ENCODE results near the gene LTBP1.
"Not testable (repeated sequence)": the region's sequence is repeated elsewhere in the genome, so short reads cannot be mapped to it uniquely, and the experiment has no call there.

Gene LTBP1

DNA sequence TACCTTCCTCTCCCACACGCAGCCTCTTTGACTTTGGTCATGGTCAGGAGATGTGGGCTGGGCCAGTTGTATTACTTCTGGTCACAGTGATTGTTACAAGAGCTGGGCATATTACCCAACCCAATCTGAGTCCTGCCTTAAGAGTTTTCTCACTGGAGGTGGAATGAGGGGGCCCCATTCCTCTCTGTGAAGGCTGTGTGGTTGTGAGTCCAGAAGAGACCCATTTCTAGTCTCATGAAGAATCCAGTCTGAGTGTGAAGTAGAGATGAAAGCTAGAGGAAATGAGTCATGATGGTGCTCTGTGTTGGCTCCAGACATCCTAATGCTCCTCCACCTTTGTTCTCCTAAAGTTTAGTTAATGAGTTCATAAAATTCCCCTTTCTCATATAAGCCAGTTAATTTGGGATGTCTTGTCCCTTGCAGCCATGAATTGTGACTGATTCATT is 478.9 kb downstream of the LTBP1 start:
- no peak for DNase-seq (ENCODE audit: low read depth in 2 of 2)

DNA sequence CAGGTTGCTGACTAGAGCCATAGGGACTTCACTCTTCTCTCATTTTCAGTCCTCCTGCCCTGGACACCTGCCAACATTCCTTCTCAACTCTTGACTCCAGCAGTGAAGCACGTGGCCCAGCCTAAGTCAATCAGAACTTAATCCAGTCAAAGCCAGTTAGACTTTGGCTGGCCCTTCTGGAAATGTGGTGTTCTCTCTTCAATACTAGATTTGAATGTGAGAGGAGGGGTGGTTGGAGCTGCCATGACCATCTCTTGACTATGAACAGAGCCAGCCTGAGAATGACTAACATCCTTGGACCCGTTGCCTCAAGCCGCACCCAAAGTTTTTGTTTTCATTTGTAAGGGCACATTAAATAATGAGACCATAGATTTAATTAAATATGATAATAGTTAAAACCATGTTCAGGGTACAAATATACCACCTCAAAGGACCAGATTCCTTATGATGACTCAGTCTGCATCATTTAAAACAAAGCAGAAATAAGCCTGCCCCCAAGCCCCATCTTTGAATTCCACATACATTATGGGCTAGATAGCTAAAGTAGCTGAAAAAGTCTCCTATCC is 480.0 kb downstream of the LTBP1 start:
- DNase-seq (ENCODE audit: low read depth in 2 of 2): no peak

DNA sequence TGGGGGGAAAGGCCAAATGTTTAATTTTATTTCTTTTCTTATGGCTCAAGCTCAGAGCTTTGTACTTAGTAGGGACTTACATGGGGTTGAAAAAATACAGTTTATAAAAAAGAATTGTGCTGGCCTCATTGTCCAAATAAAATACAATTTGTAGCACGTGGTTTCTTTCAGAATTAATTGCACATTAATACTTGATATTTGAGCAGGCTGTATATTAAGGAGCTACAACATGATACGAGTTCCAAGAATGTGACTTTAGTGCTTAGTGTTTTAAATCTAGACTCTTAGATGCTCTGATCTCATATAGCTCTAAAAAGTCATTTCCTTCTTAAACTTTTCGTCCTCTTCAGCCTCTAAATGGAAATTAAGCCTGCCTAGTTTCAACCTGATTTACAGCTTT is 483.3 kb downstream of the LTBP1 start:
- DNase-seq (ENCODE audit: low read depth in 2 of 2): no peak

DNA sequence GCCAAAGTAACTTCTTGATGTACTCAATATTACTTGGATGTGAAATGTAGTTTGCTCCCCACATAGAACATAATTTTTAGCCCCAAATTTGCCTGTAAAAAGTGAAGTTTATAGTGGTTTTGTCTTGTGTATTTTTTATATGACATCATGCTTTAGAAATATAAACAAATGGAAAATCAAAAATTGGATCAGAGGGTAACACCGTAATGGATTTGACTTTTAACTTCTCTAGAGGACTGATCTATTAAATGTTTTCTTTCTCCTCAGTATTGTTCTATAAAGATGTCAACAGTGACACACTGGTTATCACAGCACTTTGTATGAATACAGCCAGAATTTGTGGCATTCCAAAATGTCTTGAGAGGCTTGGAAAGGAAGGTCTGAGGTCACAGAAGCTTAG is 484.1 kb downstream of the LTBP1 start:
- no peak for DNase-seq (ENCODE audit: low read depth in 2 of 2)

DNA sequence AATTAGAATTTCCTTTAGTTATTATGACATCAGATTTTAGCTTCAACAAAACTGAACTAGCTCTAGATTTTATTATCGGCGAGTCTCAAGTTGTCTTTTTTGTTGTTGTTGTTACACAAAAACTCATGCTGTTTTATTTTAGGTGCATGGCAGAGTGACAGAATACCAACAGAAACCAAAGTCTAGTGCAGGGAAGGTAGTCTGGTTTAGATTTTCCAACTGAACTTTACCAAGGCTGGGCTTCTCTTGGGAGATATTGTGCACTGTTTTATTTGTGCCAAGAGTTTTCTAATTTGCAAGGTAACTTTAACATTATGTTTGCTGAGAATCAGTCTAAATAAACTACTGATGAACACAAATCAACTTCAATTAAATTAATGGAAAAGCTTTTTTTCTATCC is 486.1 kb downstream of the LTBP1 start:
- no peak for DNase-seq (ENCODE audit: low read depth in 2 of 2)

DNA sequence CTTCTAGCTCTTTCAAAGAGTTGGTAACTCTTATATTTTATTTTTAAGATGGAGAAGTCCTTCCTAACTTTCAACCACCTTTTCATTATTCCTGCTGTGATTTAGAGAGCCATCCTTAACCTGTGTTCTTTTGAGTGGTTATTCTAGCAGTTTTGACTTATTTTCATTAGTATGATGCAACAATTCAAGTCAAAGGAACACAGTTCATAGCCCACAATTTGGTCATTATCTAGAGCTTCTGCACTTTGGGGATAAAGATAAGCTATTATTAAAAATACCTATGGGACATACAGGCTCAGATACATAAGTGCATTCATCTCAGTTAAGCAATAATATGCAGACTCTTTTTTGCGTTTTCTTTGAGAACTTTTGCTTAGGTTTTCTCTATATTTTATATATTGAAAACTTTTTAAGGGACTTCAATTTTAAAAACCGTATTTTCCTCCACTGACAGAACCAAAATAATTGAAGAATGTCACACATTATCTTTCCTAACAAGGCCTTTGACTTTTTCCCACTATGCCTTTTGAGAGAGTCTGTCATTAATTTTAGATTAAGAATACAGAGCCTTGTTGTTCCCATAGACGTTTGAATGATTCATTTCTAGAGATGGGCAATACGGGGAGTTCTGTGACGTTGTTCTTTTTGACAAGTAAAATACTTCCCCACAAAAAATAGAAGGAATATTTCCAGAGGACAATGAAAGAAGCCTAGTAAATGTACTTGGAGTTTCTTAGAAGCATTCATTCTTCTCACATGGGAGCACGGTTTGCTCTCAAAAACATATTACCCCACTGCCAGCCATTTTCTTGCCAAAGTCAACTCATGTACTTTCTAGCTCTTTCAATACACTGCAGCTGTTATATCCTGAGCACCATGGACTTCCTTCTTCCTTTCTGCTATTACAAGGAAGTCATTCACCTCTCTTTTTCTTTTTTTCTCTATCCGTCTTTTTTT is 486.8 kb downstream of the LTBP1 start:
- DNase-seq (ENCODE audit: low read depth in 2 of 2): no peak

DNA sequence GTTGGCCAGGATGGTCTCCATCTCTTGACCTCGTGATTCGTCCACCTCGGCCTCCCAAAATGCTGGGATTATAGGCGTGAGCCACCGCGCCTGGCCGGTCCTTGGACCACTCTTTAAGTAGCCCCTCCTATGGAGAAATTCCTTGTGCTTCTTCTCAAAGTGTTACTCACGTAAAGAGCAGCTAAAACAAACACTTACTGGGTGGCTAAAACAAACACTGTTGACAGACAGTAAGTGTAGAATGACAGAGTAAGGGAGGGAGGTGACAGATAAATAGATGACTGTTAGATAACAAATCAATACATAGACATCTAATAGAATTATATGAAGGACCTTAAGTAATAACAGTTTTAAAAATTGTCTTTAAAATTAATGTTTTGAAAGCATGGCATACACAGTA is 488.8 kb downstream of the LTBP1 start:
- DNase-seq (ENCODE audit: low read depth in 2 of 2): no peak

DNA sequence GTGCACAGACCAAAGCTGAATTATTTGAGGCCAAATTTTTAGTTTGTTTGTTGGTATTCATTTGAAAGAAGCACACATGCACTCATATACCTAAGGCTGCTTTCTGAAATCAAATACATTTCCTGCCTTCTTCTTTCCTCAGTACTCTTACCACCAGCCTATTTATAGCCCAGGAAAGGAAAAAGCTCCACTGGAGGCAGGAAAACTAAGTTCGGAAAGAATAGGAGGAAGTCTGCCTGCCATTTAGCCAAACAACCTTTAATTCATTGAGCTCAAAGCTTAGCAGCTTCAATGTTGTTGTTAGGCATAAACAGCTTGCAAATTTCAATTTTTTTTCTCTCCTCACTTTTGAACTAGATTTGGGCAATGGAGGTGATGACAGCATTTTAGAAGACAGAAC is 489.3 kb downstream of the LTBP1 start:
- DNase-seq (ENCODE audit: low read depth in 2 of 2): no peak

DNA sequence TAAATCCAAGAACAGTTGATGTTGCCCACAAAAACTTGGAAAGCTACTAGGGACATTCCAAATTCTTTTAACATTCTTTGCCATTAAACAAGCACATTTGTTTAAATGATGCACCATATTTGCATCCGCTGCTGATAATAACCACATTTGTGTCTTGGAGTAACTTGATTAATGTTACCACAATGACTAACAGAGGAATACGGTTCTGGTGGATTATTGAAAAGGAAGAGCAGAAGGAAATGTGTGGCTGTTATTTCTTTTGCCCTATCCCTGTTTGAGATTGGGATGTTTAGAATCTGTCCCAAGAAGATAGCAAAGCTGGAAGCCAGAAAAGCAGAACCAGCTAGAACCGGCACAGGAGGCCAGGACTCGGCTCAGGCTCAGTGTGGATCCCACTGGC is 490.5 kb downstream of the LTBP1 start:
- no peak for DNase-seq (ENCODE audit: low read depth in 2 of 2)

DNA sequence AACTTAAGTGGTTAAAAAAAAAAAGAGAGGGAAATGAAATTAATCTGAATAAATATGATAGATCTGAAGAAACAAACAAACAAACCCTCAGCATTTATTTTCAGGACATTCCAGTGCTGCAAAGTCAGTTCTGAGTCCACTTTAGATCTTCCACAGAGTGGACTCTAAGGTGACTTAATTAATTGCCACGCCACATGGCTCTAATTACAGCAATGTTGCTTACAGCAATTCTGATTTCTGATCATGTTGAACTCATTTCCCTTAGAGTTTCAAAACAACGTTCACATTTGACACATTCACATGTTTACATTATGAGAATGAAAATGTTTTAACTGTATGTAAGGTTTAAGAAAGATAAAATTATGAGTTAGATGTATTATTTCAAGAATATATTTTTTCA is 491.1 kb downstream of the LTBP1 start:
- DNase-seq (ENCODE audit: low read depth in 2 of 2): no peak

DNA sequence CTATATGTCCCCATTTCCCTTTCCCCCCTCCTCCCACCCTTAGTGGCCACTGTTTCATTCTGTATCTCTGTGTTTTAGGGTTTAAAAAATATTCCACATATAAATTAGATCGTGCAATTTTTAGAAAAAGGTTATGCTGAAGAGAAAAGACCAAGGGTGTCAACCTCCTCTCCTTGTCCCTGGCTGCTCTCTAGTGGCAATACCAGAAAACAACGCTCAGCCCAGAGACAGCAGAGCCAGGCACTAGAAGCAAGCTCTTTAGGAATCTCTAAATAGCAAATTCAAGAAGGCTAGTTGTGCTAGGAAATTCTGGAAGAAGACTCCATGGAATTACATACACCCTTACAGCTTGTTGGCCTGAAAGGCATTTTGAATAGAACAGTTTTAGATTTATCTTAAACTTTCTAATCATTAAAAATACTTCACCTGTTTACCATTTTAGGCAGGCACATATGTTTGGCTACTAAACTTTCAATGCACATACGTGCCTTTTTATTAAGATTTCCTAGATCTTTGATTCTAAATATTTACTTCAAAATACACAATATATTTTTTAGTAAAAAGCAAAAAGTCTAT is 494.6 kb downstream of the LTBP1 start:
- no peak for DNase-seq (ENCODE audit: low read depth in 2 of 2)

DNA sequence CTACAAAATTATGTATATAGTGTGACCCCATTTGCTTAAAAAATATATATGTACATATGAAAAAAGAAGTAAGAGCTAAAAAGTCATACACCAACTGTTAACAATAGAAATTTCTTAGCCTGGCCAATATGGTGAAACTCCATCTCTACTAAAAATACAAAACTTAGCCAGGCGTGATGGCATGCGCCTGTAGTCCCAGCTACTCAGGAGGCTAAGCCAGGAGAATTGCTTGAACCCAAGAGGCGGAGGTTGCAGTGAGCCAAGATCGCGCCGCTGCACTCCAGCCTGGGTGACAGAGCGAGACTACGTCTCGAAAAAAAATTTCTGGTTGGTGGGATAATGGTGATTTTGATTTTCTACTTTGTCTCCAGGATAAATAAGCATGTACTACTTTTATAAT is 495.3 kb downstream of the LTBP1 start:
- not testable (repeated sequence) for DNase-seq (ENCODE audit: low read depth in 2 of 2)

DNA sequence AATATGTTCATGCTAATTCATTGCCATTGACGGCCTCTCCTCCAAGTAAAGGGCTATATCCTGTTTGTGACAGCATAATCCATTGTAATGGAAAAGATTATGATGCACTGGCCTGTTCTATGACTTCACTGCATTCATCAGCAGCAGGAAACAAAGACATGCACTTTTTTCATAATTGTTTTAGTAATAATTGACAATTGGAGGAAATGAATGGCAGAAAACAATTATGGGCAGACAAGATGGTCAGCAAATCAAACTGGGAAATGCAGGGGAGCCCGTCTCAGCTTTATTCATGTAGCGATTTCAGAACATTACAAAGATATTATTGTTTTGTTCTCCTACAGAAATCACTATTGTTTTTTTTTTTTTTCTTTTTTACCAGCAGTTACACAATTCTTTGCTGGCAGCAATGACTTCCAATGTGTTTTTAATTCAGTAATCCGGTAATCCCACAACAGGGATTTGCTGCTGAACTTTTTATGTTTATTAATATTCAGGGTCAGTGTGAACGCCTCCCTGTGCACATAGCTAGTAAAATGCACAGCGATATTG is 495.9 kb downstream of the LTBP1 start:
- DNase-seq (ENCODE audit: low read depth in 2 of 2): no peak

DNA sequence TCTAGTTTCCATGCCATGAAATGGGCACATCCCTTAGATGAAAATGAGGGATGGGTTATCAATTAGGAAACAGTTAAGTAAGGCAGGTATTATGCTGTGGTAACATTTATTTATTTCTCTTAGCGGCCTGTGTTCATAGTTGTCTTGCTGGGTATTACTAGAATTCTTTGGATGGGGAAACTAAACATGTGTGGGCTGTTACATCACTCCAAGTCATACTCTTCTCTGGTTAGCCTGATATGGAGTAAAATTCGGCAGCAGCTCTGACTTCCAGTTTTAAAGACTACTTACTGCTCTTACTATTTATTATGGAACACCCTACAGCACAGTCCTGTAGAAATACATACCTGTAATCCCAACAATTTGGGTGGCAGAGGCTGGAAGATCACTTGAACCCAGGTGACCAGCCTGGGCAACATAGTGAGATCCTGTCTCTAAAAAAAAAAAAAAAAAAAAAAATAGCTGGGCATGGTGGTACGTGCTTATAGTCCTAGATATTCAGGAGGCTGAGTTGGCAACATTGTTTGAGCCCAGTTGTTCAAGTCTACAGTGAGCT is 496.6 kb downstream of the LTBP1 start:
- no peak for DNase-seq (ENCODE audit: low read depth in 2 of 2)

DNA sequence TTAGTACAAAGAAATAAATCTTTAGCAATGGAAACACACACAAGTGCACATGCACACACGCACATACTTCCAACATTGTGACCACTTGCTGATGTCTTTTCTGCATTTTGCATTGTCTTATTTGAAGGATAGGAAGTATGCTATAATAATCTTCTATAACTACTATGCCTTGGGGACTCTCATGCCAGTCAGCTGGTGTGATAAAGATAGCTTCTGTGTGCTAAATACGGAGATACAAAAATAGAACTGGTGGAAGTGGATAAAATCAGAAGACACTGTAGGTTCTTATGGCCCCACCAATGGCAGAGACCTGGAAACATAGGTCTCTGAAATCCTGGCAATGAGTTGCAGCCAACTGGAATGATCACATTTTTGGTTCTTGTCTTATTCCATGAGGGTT is 498.2 kb downstream of the LTBP1 start:
- DNase-seq (ENCODE audit: low read depth in 2 of 2): no peak

DNA sequence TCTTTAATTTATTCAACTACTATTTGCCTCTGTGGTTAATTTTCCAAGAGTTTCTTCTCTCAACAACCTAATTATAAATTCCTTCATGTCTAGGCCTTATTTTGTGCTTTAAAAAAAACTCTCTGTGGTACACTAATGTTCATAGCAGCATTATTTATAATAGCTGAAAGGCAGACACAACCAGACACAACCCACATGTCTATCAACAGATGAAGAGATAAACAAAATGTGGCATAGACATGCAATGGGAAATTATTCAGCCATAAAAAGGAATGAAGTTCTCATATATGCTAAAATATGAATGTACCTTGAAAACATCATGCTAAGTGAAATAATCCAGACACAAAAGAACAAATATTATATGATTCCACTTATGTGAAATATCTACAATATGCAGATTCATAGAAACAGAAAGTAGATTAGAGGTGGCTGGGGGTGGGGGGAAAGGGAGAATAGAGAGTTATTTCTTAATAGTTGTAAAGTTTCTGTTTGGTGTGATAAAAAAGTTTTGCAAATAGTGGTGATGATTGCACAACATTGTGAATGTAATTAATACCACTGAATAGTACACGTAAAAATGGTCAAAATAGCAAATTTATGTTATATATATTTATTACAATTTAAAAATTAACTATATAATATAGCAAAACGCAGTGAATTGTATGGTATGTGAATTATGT is 501.6 kb downstream of the LTBP1 start:
- DNase-seq (ENCODE audit: low read depth in 2 of 2): no peak

All from stimulated activated CD4-positive, alpha-beta T cell treated with anti-CD3 and anti-CD28 coated beads, Interleukin-4, amount 100 ng/mL, for 48 hours (primary cell).